ENCODE measurements around the gene MCL1.
"Not testable (repeated sequence)": the region's sequence is repeated elsewhere in the genome, so short reads cannot be mapped to it uniquely, and the experiment has no call there.

MCL1 gene

DNA sequence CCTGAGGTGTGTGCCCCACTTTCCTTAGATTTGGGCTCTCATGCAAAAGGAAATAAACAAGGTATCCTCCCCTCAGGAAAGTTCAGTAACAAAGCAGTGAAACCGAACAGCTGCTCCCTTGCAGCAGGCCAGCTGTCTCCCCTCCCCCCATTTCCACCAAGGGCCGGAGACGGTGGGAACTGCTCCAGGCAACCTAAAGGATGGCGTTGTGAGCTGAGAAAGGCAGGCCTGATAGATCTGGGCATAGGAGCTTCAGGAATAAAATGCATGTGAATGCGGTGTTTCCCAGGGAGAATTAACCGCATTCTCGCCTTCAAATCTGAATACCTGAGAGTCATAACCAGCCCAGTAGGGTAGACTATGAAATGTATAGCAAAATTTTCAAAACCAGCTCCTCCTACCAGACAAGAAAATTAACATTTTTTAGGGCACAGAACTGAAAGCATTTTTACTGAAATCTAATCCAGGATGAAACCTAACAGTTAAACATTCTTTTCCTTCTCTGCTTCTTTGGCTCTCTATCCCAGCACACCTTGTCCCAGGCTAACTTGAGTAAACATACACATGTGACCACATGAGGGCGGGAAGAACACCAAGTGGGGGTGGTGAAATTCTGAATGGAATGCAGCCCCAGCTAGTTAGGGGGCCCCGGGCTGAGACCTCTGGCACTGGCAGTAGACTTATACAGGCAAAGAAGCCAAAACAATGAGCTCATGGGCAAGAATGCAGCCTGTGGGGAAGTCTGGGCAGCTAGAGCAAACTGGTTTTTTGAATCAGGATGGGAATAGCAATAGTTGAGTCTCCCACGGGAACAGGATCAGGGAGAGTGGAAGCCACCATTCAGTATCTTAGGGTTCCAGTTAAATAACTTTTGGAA is 11.5 kb downstream of the MCL1 start:
- peak; percentile 38 for DNase-seq

DNA sequence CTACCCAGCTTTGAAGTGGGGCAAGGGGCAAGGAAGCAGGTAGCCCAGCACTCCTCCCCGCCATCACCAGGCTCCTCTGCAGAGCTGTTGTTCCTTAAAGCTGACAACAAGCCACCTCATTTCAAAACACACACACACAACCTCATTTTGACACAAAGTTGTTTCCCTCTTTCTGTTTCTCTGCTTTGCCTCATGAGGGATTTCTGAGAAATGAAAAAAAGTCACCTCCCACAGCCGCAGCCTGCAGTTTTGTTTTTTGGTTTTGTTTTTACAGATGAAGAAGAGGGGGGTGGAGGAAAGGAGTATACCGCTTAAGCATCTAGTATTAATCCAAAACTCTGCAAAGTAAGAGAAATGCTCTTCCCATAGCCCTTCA is 12.1 kb downstream of the MCL1 start:
- DNase-seq, result no peak

DNA sequence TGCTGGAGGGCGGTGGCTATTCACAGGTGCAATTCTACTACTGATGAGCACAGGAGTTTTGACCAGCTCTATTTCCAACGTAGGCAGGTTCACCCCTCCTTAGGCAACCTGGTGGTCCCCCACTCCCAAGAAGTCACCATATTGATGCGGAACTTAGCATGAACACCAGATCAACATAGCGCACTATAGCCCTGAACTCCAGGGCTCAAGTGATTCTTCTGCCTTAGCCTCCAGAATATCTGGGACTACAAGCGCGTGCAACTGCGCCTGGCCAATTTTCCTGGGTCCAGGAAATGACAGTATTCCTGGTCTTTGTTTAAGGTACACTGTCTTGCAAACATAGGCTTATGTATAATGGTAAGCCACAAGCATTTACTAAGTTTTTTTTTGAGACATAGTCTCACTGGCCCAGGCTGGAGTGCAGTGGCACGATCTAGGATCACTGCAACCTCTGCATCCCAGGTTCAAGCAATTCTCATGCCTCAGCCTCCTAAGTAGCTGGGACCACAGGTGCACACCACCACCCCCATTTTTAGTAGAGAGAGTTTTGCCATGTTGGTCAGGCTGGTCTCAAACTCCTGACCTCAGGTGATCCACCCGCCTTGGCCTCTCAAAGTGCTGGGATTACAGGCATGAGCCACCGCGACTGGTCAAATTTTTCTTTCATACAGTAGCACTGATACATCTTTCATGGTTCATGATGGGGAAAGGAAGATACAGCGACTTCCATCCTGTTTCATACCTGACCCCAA is 12.6 kb downstream of the MCL1 start:
- DNase-seq, result no peak

DNA sequence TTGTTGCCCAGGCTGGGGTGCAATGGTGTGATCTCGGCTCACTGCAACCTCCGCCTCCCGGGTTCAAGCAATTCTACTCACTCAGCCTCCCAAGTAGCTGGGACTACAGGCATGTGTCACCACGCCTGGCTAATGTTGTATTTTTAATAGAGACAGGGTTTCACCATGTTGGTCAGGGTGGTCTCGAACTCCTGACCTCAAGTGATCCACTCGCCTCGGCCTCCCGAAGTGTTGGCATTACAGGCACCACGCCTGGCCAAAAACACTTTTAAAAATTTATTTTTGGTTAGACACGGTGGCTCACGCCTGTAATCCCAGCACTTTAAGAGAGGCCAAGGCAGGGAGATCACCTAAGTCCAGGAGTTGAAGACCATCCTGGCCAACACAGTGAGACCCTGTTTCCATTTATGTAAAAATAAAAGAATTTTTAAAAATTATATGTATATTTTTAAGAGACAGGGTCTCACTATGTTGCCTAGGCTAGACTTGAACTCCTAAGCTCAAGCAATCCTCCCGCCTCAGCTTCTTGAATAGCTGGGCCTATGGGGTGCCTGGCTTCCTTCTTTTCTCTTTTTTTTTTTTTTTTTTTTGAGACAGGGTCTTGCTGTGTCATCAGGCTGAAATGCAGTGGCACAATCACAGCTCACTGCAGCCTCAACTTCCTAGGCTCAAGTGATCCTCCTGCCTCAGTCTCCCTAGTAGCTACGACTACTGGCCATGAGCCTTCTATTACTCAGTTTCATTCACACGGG is 14.0 kb downstream of the MCL1 start:
- DNase-seq, result not testable (repeated sequence)

DNA sequence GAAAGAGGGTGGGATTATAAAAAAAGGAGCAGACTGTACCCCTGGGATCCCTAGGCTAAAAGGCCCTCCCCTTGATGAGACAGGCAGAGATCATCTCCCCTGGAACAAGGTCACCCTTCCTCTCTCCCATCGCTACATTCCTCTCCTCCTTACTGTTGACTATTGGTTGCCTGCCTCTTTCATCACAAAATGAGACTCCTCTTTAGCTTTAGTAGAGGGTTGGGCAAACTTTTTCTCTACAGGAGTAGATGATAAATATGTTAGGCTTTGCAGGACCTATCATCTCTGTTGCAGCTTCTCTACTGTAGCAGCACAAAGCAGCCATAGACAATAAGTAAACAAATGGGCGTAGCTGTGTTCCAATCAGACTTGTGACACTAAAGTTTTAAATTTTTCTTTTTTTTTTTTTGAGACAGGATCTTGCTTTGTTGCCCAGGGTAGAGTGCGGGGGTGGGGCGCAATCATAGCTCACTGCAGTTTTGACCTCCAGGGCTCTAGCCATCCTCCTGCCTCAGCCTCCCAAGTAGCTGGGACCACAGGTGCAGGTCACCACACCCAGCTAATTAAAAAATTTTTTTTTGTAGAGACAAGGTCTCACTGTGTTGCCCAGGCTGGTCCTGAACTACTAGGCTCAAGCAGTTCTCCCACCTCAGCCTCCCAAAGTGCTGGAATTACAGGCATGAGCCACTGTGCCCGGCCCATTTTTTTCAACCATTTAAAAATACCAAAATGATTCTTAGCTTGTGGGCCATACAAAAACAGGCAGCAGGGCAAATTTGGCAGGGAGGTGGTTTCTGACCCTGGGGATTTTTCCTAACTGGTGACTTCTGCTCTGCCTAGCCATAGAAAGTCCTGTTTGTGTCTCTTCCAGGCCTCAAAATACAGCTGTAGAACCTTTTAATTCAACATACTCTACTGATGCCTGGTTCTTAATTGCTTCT is 15.1 kb downstream of the MCL1 start:
- no peak for DNase-seq

DNA sequence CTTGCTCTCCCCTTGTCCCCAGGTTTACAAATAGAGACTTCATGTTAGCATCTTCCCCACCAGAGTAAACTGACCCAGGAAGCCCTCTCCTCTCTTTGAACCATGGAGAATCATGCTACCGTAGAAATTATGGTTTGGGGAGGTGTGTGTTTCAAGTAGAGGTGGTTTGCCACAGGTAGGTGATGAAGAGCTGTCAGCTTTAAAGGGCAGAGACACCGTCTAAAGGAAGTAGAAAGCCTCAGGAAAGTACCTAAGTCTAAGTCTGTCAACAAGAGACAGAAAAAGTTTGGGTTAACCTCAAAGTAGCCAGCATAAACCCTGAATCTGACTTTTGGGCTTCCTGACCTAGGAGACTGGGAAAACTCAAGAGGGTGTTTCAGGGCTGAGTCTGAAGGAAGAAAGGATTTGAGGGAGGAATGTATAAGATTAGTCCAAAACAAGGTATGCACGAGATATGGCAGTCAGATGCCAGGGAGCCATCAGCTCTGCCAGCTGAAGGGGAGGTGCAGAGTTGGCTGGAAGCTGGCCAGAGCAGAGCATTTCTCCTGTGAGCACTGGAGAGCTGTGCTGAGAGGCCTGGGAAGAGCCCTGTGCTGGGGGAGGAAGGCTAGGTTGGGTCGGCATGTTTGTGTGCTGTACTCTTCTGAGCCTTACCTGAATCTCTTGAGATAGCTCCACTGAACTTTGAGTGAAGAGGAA is 15.9 kb downstream of the MCL1 start:
- peak; percentile 47 for DNase-seq

DNA sequence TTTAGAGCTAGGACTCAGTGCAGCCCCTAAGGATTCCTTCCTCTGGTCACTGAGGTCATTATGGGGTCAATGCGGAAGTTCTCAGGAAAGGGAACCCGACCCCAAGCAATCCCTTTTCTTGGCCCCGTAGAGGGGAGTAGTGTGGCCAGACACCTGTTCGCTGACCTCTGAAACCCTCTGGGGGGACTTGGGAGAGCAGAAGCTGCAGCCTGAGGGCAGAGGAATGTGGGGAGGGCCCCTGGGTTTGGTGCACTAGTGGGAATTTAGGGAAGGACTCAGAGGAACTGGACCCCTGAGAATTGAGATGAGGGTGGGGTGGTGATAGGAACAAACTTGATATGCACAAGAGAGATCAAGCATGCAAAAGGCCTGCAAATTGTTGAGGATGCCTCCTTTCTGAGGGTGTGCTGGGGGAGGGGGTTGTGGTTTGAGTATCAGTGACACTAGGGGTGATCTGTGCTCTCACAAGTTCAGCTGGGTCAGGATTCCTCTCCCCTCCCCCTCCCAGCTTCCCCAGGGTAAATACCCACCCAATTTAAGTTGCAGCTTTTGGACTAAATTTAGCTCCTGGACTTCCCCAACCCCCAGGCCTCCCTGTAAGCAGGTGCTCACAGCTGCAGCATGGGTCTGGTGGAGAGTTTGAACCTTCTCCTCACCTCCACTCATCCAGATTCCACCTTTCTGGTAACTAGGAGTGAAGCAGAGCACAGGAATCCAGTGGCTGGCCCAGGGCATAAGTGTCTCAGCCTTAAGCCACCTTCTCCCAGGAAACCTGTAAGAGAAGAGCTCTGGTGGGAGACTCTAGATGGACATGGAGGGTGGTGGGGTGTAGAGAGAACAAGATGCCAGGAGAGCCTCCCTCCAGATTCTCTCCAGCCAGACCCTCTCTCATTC is 16.7 kb downstream of the MCL1 start:
- no peak for DNase-seq

DNA sequence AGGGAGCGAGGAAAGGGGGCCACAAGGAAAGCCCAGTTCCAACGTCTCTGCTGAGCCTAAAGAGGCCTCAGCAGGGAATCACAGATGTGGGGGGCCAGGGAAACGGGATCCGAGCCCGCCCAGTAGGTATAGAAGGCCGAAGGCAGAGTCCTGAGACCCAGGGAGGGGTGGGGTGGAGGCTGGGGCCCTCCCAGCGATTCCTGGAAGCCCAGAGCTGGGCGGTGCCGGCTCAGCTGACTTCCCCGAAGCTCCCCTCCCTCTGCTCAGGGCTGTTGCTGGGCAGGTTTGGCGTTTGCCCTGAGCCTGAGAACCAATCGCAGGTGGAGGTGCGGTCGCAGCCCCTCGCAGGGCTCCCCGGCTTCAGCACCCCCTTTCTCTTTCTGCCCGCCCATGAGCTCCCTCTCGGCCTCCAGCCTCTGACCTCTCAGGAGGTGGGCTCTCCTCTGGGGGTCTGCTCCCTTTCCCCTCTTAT is 17.4 kb downstream of the MCL1 start:
- DNase-seq, result peak; percentile 65

DNA sequence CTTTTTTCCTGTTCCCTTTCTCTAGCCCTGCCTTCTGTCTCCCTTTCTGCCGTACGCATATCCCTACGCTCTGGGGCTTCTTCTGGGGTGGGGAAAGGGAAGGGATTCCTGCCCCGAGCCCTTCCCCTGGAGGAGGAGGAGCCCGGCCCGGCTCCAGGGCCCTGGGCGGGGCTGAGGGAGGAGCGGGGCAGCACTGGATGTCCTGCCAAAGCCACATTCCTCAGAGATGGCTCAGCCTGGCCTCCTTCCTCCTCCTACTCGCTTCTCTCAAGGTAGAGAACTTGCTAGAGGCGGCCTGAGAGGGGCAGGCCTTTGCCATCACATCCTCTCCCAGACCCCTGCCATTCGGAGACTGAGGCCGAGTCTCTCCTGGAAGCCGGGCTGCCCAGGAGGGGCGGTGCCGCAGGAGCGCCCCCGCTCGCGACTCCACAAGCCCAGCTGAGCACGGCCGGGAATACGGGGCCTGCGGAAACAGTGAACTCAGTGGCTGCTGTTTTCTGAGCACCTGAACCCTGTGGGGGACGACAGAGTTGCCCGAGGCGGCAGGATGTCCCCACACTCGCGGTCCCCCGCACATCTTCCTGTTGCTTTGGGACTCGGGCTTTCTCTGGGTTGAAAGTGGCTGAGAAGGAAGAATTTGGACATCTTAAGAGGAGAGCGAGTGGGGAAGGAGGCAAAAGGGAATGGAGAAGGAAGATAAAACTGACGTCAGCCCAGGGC is 18.0 kb downstream of the MCL1 start:
- DNase-seq, result peak; percentile 91

DNA sequence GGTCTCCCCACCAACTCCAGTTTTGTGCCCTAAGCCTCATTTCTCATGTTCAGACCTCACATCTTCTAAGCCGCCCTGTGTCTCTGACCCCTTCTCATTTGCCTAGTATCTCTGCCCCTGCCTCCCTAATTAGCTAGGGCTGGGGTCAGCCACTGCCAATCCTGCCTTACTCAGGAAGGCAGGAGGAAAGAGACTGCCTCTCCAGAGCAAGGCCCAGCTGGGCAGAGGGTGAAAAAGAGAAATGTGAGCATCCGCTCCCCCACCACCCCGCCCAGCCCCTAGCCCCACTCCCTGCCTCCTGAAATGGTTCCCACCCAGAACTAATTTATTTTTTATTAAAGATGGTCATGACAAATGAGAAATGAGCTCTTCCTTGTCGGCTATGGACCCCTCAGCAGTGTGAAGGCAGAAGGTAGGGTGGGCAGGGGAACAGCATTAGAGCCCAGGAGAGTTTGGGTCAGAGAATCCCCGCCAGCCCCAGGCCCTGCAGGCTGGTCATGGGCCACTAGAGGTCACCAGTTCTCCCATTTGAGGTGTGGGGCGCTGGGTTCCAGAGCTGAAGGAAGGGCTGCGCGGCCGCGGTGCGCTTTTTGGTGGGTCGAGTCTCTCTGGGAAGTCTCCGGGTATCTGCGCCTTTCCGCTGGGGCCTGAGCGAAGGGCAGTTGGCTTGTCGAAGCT is 18.7 kb downstream of the MCL1 start:
- peak; percentile 87 for DNase-seq

DNA sequence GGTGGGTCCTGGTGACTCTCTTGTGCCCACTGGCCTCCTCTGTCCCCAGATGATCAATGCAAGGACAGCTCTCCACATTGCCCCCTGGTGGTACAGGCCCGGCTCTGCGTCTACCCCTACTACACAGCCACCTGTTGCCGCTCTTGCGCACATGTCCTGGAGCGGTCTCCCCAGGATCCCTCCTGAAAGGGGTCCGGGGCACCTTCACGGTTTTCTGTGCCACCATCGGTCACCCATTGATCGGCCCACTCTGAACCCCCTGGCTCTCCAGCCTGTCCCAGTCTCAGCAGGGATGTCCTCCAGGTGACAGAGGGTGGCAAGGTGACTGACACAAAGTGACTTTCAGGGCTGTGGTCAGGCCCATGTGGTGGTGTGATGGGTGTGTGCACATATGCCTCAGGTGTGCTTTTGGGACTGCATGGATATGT is 19.4 kb downstream of the MCL1 start:
- DNase-seq, result peak; percentile 25

DNA sequence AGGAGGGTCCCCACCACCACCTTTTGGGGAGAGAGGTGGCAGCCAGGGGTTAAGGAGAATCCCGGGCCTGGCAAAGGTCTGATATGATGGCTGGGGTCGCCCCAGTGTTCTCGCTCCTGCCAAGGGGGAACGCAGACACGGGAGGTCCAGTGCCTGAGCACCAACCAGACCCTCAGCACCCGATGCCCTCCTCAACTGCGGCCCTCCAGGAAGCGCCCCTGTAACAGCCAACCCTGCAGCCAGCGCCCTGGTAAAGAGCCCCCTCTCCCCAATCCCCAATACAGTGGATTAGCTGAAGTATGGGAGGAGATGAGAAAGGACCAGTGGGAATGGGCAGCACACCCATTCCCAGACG is 19.8 kb downstream of the MCL1 start:
- DNase-seq, result no peak

DNA sequence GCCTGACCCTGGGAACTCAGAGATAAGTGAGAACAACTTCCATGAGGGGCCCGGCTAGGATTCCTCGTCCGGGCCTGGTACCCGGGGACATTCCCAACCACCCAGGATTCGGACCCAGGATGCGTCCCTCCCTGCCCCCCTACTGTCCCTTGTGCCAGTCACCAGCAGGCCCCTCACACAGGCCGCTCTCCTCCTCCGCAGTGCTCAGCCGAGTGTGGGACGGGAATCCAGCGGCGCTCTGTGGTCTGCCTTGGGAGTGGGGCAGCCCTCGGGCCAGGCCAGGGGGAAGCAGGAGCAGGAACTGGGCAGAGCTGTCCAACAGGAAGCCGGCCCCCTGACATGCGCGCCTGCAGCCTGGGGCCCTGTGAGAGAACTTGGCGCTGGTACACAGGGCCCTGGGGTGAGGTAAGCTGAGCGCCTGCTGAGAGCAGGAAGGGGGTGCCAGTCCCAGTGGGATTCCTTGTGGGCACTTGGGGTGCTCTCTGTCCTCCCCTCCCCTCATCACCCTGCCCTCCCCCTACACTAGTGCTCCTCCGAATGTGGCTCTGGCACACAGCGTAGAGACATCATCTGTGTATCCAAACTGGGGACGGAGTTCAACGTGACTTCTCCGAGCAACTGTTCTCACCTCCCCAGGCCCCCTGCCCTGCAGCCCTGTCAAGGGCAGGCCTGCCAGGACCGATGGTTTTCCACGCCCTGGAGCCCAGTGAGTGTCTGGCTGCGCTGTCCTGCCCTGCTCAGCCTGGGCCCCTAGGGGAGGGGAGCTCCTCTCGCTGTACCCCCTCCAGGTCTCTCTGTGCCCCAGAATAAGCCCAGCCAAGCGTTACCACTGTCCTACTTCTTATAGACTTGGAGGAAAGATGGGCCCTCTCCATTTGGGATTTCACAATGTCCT is 20.4 kb downstream of the MCL1 start:
- no peak for DNase-seq

DNA sequence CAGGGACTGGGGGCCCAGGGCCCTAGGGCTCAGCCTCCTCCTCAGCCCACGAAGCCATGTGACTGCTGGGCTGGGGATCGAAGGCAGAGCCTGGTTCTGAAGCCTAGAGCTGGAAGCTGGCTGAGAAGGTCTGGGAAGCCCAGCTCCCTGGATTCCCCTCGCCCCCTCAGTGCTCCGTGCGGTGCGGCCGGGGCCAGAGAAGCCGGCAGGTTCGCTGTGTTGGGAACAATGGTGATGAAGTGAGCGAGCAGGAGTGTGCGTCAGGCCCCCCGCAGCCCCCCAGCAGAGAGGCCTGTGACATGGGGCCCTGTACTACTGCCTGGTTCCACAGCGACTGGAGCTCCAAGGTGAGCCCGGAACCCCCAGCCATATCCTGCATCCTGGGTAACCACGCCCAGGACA is 21.1 kb downstream of the MCL1 start:
- no peak for DNase-seq

DNA sequence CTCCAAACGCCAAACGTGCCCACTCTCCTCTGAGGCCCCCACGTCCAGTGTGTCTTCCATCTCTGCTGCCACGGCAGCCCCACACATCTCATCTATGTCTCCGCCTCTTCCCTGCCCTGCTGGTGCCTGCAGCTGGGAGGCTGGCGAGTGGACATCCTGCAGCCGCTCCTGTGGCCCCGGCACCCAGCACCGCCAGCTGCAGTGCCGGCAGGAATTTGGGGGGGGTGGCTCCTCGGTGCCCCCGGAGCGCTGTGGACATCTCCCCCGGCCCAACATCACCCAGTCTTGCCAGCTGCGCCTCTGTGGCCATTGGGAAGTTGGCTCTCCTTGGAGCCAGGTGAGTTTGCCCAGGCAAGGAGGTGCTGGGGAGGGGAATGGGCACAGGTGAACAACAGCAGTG is 21.6 kb downstream of the MCL1 start:
- DNase-seq, result no peak

DNA sequence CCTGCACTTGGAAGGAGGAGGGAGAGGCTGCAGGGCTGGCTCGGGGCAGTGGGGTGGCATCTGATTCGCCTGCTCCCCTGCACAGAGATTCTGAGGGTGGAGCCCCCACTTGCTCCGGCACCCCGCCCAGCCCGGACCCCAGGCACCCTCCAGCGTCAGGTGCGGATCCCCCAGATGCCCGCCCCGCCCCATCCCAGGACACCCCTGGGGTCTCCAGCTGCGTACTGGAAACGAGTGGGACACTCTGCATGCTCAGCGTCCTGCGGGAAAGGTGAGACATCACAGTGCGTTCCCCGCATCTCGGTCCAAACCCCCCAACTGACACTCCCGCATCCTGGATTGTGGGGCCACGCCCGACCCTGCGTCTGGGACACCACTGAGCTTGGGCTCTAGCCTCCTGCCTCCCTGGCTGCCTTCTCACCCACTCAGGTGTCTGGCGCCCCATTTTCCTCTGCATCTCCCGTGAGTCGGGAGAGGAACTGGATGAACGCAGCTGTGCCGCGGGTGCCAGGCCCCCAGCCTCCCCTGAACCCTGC is 22.3 kb downstream of the MCL1 start:
- no peak for DNase-seq

DNA sequence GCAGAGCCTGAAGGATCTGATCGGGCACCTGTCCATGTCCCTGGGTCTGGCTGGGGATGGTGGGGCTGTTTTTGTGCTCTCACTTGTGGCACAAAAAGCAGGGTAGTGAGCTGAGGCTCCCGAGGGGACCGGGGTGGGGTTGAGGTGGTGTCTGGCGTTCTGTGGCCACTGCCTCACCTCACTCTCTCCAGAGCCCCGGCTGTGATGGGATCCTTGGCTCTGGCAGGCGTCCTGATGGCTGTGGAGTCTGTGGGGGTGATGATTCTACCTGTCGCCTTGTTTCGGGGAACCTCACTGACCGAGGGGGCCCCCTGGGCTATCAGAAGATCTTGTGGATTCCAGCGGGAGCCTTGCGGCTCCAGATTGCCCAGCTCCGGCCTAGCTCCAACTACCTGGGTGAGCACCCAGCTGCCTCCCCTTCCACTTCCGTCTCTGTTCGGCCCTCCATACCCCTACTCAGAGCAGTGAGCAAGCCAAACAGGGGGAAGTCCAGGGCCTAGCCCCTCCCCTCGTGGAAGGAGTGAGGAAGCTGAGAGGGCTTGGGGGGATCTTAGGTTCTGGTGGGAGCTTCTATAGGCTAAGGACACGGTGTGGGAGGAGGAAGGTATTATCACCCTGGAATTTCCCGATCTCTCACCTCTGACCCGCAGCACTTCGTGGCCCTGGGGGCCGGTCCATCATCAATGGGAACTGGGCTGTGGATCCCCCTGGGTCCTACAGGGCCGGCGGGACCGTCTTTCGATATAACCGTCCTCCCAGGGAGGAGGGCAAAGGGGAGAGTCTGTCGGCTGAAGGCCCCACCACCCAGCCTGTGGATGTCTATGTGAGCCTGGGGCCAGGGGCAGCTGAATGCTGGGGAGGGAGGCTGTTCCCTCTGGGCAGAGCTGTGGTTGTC is 23.2 kb downstream of the MCL1 start:
- DNase-seq, result no peak
